A673 (cell line): Measurements from ENCODE around the gene STX1A. TPM values are rescaled to one million over a fixed set of nuclear protein-coding genes. Genes with fewer than 3 reads are reported as not detected.

Experiments used
- BruUV-seq: library from RNA; stranded (reverse); fragments of 400-500 nt; replicated peaks from 2 replicates; lab custom pipeline; 2021; lab: Mats Ljungman, UMichigan
- CTCF ChIA-PET: fragments of 300-600 bp; sonication (Branson Sonifier 250); formaldehyde crosslinking; loops from one replicate; lab custom pipeline; 2022; ENCODE audit warnings: antibody characterized with exemption; lab: Charles Lee
- POLR2A ChIA-PET: fragments of 300-600 bp; sonication (Branson Sonifier 250); formaldehyde crosslinking; loops from one replicate; lab custom pipeline; 2022; ENCODE audit warnings: antibody characterized with exemption; ENCODE audit not compliant: low non-redundant PET; lab: Charles Lee
- DNase-seq: peaks from one replicate; pipeline ENCODE4 v3.0.0-alpha.2; 2015; ENCODE audit warnings: low spot score
- H3K27ac ChIP-seq: fragments of 200-600 bp; sonication (generic); 2 replicates; pipeline ENCODE4 v1.5.1; 2016; ENCODE audit warnings: mixed run types, low read depth, mild to moderate bottlenecking, mixed read lengths, antibody characterized with exemption, low read length; ENCODE audit not compliant: poor library complexity, severe bottlenecking
- H3K27me3 ChIP-seq: fragments of 200-600 bp; sonication (generic); replicated peaks from 2 replicates; pipeline ENCODE4 v1.6.1; 2017; ENCODE audit warnings: mixed run types, low read depth, mild to moderate bottlenecking, mixed read lengths, antibody characterized with exemption, low read length; ENCODE audit not compliant: insufficient read depth, poor library complexity
- H3K36me3 ChIP-seq: fragments of 200-600 bp; sonication (generic); 2 replicates; pipeline ENCODE4 v1.6.1; 2016; ENCODE audit warnings: mixed run types, mild to moderate bottlenecking, mixed read lengths, antibody characterized with exemption, low read length; ENCODE audit not compliant: insufficient read depth, poor library complexity, severe bottlenecking
- H3K4me1 ChIP-seq: fragments of 200-600 bp; sonication (generic); 2 replicates; pipeline ENCODE4 v1.6.1; 2017; ENCODE audit warnings: mixed run types, mild to moderate bottlenecking, mixed read lengths, antibody characterized with exemption, low read length; ENCODE audit not compliant: insufficient read depth, poor library complexity, severe bottlenecking
- H3K4me3 ChIP-seq: fragments of 200-600 bp; sonication (generic); 2 replicates; pipeline ENCODE4 v1.5.1; 2016; ENCODE audit warnings: low read depth, mixed run types, mild to moderate bottlenecking, mixed read lengths, low read length; ENCODE audit not compliant: poor library complexity, severe bottlenecking
- H3K9me3 ChIP-seq: fragments of 200-600 bp; sonication (generic); 2 replicates; pipeline ENCODE4 v1.6.1; 2016; ENCODE audit warnings: mixed run types, low read depth, mild to moderate bottlenecking, mixed read lengths, antibody characterized with exemption, low read length; ENCODE audit not compliant: poor library complexity, severe bottlenecking
- CTCF ChIP-seq: fragments of 300-800, 200-600 bp; sonication (generic); conservative IDR thresholded peaks from 2 replicates; pipeline ENCODE4 v1.5.1; 2017; ENCODE audit warnings: low read depth, mild to moderate bottlenecking, antibody characterized with exemption, low read length, moderate library complexity, mixed read lengths
- EZH2 ChIP-seq: fragments of 200-600 bp; sonication (generic); IDR thresholded peaks from 2 replicates; pipeline ENCODE4 v1.6.1; 2017; ENCODE audit warnings: borderline replicate concordance, low read depth, mild to moderate bottlenecking, mixed read lengths, antibody characterized with exemption, low read length; ENCODE audit not compliant: poor library complexity, severe bottlenecking
- intact Hi-C: fragments of 100-400 bp; cut with micrococcal nuclease; formaldehyde crosslinking; loops from one replicate; pipeline ENCODE4 v1.10.0; 2022; ENCODE audit not compliant: unreplicated experiment
- total RNA-seq: library from RNA; stranded (reverse); gene quantifications from 2 replicates; pipeline ENCODE4 v1.2.3, GENCODE V29; 2021

STX1A gene
- total RNA-seq, 1 experiment from 2014 or later: 47.1 TPM

- TF ChIP-seq EZH2: no peak
- no peak for TF ChIP-seq CTCF
- no TSS peak for BruUV-seq
- no peaks in the 10 kb centered on the region for H3K9me3 ChIP-seq
- POLR2A ChIA-PET: no interaction called here
- no peaks in the 10 kb centered on the region for H3K4me1 ChIP-seq
- H3K27ac ChIP-seq: no peak overlapping the region
- peaks cover 85% of the 10 kb centered on the region for H3K36me3 ChIP-seq
- no peak overlapping the region for H3K4me3 ChIP-seq
- intact Hi-C loops: no loop called here
- H3K27me3 ChIP-seq: no peaks in the 10 kb centered on the region
- no peak for DNase-seq
- CTCF ChIA-PET: no interaction called here
Observed at GRCh38 chr7:73696372-73696771, 23.1 kb downstream of the STX1A start.

GRCh38 chr7:73690646-73691045 lies 28.8 kb downstream of the STX1A start:
- intact Hi-C loops: no loop called here
- DNase-seq: no peak
- Histone ChIP-seq H3K27me3 (no peaks in the 10 kb centered on the region), H3K27ac (no peak overlapping the region), H3K36me3 (peaks cover 60% of the 10 kb centered on the region), H3K4me1 (no peaks in the 10 kb centered on the region), H3K9me3 (no peaks in the 10 kb centered on the region), H3K4me3 (no peak overlapping the region)
- no peak for TF ChIP-seq CTCF
- TF ChIP-seq EZH2: no peak
- ChIA-PET CTCF (no interaction called here), POLR2A (no interaction called here)
- no TSS peak for BruUV-seq

- CTCF ChIA-PET: no interaction called here
- H3K27ac ChIP-seq: no peak overlapping the region
- H3K36me3 ChIP-seq: peaks cover 43% of the 10 kb centered on the region
- DNase-seq: no peak
- H3K4me1 ChIP-seq: no peaks in the 10 kb centered on the region
- POLR2A ChIA-PET: no interaction called here
- no peak overlapping the region for H3K4me3 ChIP-seq
- no peak for TF ChIP-seq CTCF
- no peak for TF ChIP-seq EZH2
- H3K9me3 ChIP-seq: no peaks in the 10 kb centered on the region
- intact Hi-C loops: no loop called here
- H3K27me3 ChIP-seq: no peaks in the 10 kb centered on the region
- BruUV-seq: no TSS peak
Observed at GRCh38 chr7:73688288-73688687, 31.2 kb downstream of the STX1A start.
